ENCODE measurements around the gene TRIM38.

GRCh38 chr6:25966711-25967110 lies 4.1 kb downstream of the TRIM38 start:
- no peak for TF ChIP-seq CTCF (IDR thresholded peaks at IDR 0.05; ENCODE audit: insufficient read depth, low read length)
- TF ChIP-seq POLR2AphosphoS5 (IDR thresholded peaks at IDR 0.05; ENCODE audit: low read depth): no peak
- TF ChIP-seq GABPA (IDR thresholded peaks at IDR 0.05; ENCODE audit: low read depth): no peak
- no peak for TF ChIP-seq REST (IDR thresholded peaks at IDR 0.05; ENCODE audit: insufficient replicate concordance, low read depth)
